DOHH2 (cell line): Measurements from ENCODE around the gene JMJD8.

ENCODE experiments used
- H3F3A ChIP-seq: fragments of 200-600 bp; sonication (generic), shearing (Covaris generic); 2 replicates; pipeline ENCODE4 v1.6.0; 2016; ENCODE audit warnings: antibody characterized with exemption, mild to moderate bottlenecking; ENCODE audit not compliant: control insufficient read depth, insufficient read depth
- H3K27ac ChIP-seq: fragments of 200-600 bp; sonication (generic); 2 replicates; pipeline ENCODE4 v1.5.1; 2014; ENCODE audit warnings: low read depth, mild to moderate bottlenecking, low read length, moderate library complexity
- H3K27me3 ChIP-seq: fragments of 200-600 bp; sonication (generic); 2 replicates; pipeline ENCODE4 v1.6.1; 2014; ENCODE audit warnings: mild to moderate bottlenecking, low read length, mixed read lengths; ENCODE audit not compliant: control insufficient read depth
- H3K36me3 ChIP-seq: fragments of 200-600 bp; sonication (generic); 2 replicates; pipeline ENCODE4 v1.6.1; 2014; ENCODE audit warnings: mild to moderate bottlenecking, low read length, moderate library complexity, mixed read lengths; ENCODE audit not compliant: control insufficient read depth
- H3K4me1 ChIP-seq: fragments of 200-600 bp; sonication (generic); 2 replicates; pipeline ENCODE4 v1.6.1; 2014; ENCODE audit warnings: mild to moderate bottlenecking, low read length, mixed read lengths; ENCODE audit not compliant: control insufficient read depth
- H3K4me2 ChIP-seq: fragments of 200-600 bp; sonication (generic); 2 replicates; pipeline ENCODE4 v1.6.0; 2014; ENCODE audit warnings: mild to moderate bottlenecking, low read length, moderate library complexity
- H3K4me3 ChIP-seq: fragments of 200-600 bp; sonication (generic); 2 replicates; pipeline ENCODE4 v1.5.1; 2014; ENCODE audit warnings: mild to moderate bottlenecking, low read length, mixed read lengths
- H3K79me2 ChIP-seq: fragments of 200-600 bp; sonication (generic); 2 replicates; pipeline ENCODE4 v1.6.1; 2014; ENCODE audit warnings: mild to moderate bottlenecking, low read length, mixed read lengths; ENCODE audit not compliant: control insufficient read depth
- H3K9me2 ChIP-seq: fragments of 200-600 bp; sonication (generic); replicated peaks from 2 replicates; pipeline ENCODE4 v1.6.1; 2014; ENCODE audit warnings: mild to moderate bottlenecking, low read length, mixed read lengths; ENCODE audit not compliant: control insufficient read depth
- H3K9me3 ChIP-seq: fragments of 200-600 bp; sonication (generic); 2 replicates; pipeline ENCODE4 v1.6.1; 2014; ENCODE audit warnings: antibody characterized with exemption, low read length, mixed read lengths; ENCODE audit not compliant: control insufficient read depth, insufficient read depth
- H4K20me1 ChIP-seq: fragments of 200-600 bp; sonication (generic); 2 replicates; pipeline ENCODE4 v1.6.0; 2014; ENCODE audit warnings: low read depth, mild to moderate bottlenecking, antibody characterized with exemption, low read length, moderate library complexity; ENCODE audit not compliant: control insufficient read depth, insufficient read depth
- EZH2phosphoT487 ChIP-seq: fragments of 200-600 bp; sonication (generic); IDR thresholded peaks from 2 replicates; pipeline ENCODE4 v1.6.1; 2017; ENCODE audit warnings: borderline replicate concordance, mild to moderate bottlenecking, antibody characterized with exemption, low read length, moderate library complexity, mixed read lengths
- TF ChIP-seq, protein P1 (sequence below): fragments of 200-600 bp; sonication (generic); IDR thresholded peaks from one replicate; pipeline ENCODE4 v1.5.1; 2014; ENCODE audit warnings: antibody characterized with exemption, mild to moderate bottlenecking, low read depth, low read length; ENCODE audit not compliant: poor library complexity, severe bottlenecking

Gene JMJD8

DNA sequence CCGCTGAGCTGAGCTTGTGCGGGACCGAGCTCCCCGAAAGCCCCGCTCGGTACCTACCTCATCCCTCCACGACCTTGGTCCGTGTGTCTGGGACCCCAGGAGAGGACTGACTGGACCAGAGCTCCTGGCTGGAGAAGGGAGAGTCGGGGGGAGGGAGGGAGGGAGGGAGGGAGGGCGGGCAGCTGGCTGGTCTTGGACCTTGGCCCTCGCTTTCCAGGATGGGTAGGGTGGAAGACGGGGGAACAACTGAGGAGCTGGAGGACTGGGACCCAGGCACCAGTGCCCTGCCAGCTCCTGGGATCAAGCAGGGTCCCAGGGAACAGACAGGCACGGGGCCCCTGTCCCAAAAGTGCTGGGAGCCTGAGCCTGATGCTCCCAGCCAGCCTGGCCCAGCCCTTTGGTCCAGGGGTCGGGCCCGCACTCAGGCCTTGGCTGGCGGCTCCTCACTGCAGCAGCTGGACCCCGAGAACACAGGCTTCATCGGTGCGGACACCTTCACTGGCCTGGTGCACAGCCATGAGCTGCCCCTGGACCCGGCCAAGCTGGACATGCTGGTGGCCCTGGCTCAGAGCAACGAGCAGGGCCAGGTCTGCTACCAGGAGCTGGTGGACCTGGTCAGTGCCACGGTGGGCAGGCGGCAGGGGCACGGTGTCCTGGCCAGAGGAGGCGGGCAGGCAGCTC lies 8.1 kb downstream of the JMJD8 start:
- H3K4me2 ChIP-seq = no peak overlapping the region
- H4K20me1 ChIP-seq = peaks cover 9% of the 10 kb centered on the region; the same call in 1 of the 2 replicates
- H3K36me3 ChIP-seq = peaks cover 35% of the 10 kb centered on the region
- no peaks in the 10 kb centered on the region for H3K9me3 ChIP-seq
- TF ChIP-seq, protein P1, sequence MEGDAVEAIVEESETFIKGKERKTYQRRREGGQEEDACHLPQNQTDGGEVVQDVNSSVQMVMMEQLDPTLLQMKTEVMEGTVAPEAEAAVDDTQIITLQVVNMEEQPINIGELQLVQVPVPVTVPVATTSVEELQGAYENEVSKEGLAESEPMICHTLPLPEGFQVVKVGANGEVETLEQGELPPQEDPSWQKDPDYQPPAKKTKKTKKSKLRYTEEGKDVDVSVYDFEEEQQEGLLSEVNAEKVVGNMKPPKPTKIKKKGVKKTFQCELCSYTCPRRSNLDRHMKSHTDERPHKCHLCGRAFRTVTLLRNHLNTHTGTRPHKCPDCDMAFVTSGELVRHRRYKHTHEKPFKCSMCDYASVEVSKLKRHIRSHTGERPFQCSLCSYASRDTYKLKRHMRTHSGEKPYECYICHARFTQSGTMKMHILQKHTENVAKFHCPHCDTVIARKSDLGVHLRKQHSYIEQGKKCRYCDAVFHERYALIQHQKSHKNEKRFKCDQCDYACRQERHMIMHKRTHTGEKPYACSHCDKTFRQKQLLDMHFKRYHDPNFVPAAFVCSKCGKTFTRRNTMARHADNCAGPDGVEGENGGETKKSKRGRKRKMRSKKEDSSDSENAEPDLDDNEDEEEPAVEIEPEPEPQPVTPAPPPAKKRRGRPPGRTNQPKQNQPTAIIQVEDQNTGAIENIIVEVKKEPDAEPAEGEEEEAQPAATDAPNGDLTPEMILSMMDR = no peak
- no peak for TF ChIP-seq EZH2phosphoT487
- peaks cover 3% of the 10 kb centered on the region; the same call in 1 of the 2 replicates for H3K27me3 ChIP-seq
- peaks cover 20% of the 10 kb centered on the region for H3K4me1 ChIP-seq
- no peaks in the 10 kb centered on the region for H3K9me2 ChIP-seq
- H3K79me2 ChIP-seq = peaks cover 7% of the 10 kb centered on the region
- no peaks in the 10 kb centered on the region; the same call in 1 of the 2 replicates for H3F3A ChIP-seq
- H3K4me3 ChIP-seq = no peak overlapping the region
- H3K27ac ChIP-seq = no peak overlapping the region

GRCh38 chr16:674968-675883 lies 8.9 kb downstream of the JMJD8 start, which contains the start of gene RHBDL1:
Gene RHBDL1 (plus strand): TSS chr16:675671. CDS start chr16:675791, 120 bp downstream.
- Histone ChIP-seq H3F3A (no peaks in the 10 kb centered on the region; the same call in 1 of the 2 replicates), H3K79me2 (no peaks in the 10 kb centered on the region), H3K36me3 (peaks cover 39% of the 10 kb centered on the region), H3K27me3 (peaks cover 3% of the 10 kb centered on the region; the same call in 1 of the 2 replicates), H3K4me2 (peak within 1 kb of the TSS; percentile 12; the same call in 1 of the 2 replicates), H3K9me2 (no peaks in the 10 kb centered on the region), H3K4me1 (peaks cover 18% of the 10 kb centered on the region), H3K4me3 (no peak within 1 kb of the TSS), H3K27ac (no peak within 1 kb of the TSS), H4K20me1 (peaks cover 5% of the 10 kb centered on the region; the same call in 1 of the 2 replicates), H3K9me3 (no peaks in the 10 kb centered on the region)
- no peak for TF ChIP-seq EZH2phosphoT487

DNA sequence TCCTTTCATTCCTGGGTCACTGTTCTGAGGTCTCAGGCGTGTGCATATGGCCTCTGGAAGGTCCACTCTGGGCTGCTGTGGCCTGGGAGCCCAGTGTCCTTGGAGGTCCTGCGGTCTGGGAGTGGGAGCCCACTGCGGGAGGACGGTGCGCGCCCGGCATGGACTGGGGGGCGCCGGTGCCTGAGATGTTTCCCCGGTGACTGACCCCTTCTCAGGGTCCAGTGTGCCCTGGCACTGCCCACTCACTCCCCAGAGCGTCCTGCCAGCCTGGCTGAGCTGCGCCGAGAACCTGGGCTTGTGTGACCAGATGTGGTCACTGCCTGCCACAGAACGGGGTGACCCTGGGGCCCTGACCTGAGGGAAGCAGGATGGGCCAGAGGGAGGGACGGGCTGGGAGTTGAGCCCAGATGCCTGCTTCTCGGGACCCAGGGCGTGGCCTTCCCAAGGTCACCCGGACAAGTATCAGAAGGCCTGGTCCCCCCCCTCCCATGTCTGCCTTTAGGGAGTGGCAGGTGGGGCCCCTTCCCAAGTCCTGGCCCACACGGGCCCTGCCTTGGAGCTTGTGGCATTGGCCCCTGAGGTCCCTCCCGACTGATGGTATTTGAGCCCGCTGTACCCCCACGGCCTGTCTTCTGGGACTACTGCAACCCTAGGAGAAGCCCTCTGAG lies 9.8 kb downstream of the JMJD8 start:
- Histone ChIP-seq H3K4me2 (no peak overlapping the region), H3K36me3 (peaks cover 48% of the 10 kb centered on the region), H3F3A (no peaks in the 10 kb centered on the region; the same call in 1 of the 2 replicates), H4K20me1 (peaks cover 5% of the 10 kb centered on the region; the same call in 1 of the 2 replicates), H3K27ac (no peak overlapping the region), H3K9me2 (no peaks in the 10 kb centered on the region), H3K79me2 (peaks cover 8% of the 10 kb centered on the region), H3K27me3 (peaks cover 3% of the 10 kb centered on the region; the same call in 1 of the 2 replicates), H3K4me1 (peaks cover 17% of the 10 kb centered on the region), H3K9me3 (no peaks in the 10 kb centered on the region), H3K4me3 (no peak overlapping the region)
- TF ChIP-seq, protein P1 = no peak
- TF ChIP-seq EZH2phosphoT487 = no peak
